GM12878 (cell line): Measurements from ENCODE around the gene GOLGA6A. TPM values are rescaled to one million over a fixed set of nuclear protein-coding genes. Genes with fewer than 3 reads are reported as not detected.
"Not testable (repeated sequence)": the region's sequence is repeated elsewhere in the genome, so short reads cannot be mapped to it uniquely, and the experiment has no call there.

Source experiments
- ATAC-seq: fragments of 200-7000 bp; cut with Tn5 transposase; 3 replicates; pipeline ENCODE4 v1.9.1; 2020; ENCODE audit warnings: mild to moderate bottlenecking, moderate library complexity
- BruUV-seq: library from RNA; stranded (reverse); fragments of 400-500 nt; replicated peaks from 2 replicates; lab custom pipeline; 2021; lab: Mats Ljungman, UMichigan
- CTCF ChIA-PET: fragments of 300-600 bp; sonication (Branson Sonifier 250); formaldehyde crosslinking; extraction: SDS; loops from one replicate; lab custom pipeline; 2021; ENCODE audit warnings: inconsistent platforms; lab: Yijun Ruan, JAX
- POLR2A ChIA-PET: fragments of 350-600 bp; formaldehyde crosslinking; extraction: SDS; loops from one replicate; lab custom pipeline; 2021; ENCODE audit warnings: inconsistent platforms; lab: Charles Lee
- RAD21 ChIA-PET: fragments of 300-600 bp; sonication (Branson Sonifier 250); formaldehyde crosslinking; loops from one replicate; lab custom pipeline; 2023; ENCODE audit warnings: antibody characterized with exemption; ENCODE audit not compliant: unreplicated experiment; lab: Charles Lee
- SMC1A ChIA-PET: fragments of 300-600 bp; sonication (Branson Sonifier 250); formaldehyde crosslinking; loops from one replicate; lab custom pipeline; 2023; ENCODE audit not compliant: unreplicated experiment, uncharacterized antibody; lab: Charles Lee
- DNase-seq: peaks from one replicate; pipeline ENCODE4 v3.0.0-alpha.2; 2011; ENCODE audit warnings: low read depth, low spot score
- FAIRE-seq: peaks from 3 replicates; lab custom pipeline; 2011; peaks lifted over from hg19 to GRCh38; lab: Jason Lieb, UNC
- H2AFZ ChIP-seq: 2 replicates; pipeline ENCODE4 v1.6.0; 2011; ENCODE audit warnings: low read depth, low read length, control low read depth; ENCODE audit not compliant: control insufficient read depth
- H3K27ac ChIP-seq: 2 replicates; pipeline ENCODE4 v1.5.1; 2011; ENCODE audit warnings: control low read depth; ENCODE audit not compliant: control insufficient read depth, insufficient read depth
- H3K27me3 ChIP-seq, 2 experiments: replicated peaks in 1 of 2; 2 replicates each; pipeline versions ENCODE4 v1.6.0 to v1.6.1; 2011; ENCODE audit warnings: low read length in 1 of 2; ENCODE audit not compliant: control insufficient read depth in 2 of 2, insufficient read depth in 2 of 2
- H3K36me3 ChIP-seq, 2 experiments: 2 replicates each; pipeline ENCODE4 v1.5.1; 2011; ENCODE audit warnings: low read length in 1 of 2; ENCODE audit not compliant: control insufficient read depth in 2 of 2, insufficient read depth in 2 of 2
- H3K4me1 ChIP-seq: 2 replicates; pipeline ENCODE4 v1.6.1; 2011; ENCODE audit warnings: mild to moderate bottlenecking, low read length, moderate library complexity, mixed read lengths; ENCODE audit not compliant: control insufficient read depth, insufficient read depth
- H3K4me2 ChIP-seq: 2 replicates; pipeline ENCODE4 v1.6.0; 2011; ENCODE audit warnings: control low read depth; ENCODE audit not compliant: control insufficient read depth, insufficient read depth
- H3K4me3 ChIP-seq: fragments of 200-600 bp; sonication (generic); 2 replicates; pipeline ENCODE4 v1.5.1; 2016
- H3K79me2 ChIP-seq: 2 replicates; pipeline ENCODE4 v1.6.0; 2011; ENCODE audit warnings: low read length; ENCODE audit not compliant: control insufficient read depth, insufficient read depth
- H3K9ac ChIP-seq: 2 replicates; pipeline ENCODE4 v1.8.0; 2011; ENCODE audit warnings: low read length, control low read depth, mixed read lengths; ENCODE audit not compliant: control insufficient read depth, insufficient read depth
- H3K9me3 ChIP-seq: replicated peaks from 3 replicates; pipeline ENCODE4 v1.5.1; 2011; ENCODE audit warnings: mild to moderate bottlenecking, low read length; ENCODE audit not compliant: control insufficient read depth, insufficient read depth
- H4K20me1 ChIP-seq: 2 replicates; pipeline ENCODE4 v1.6.0; 2011; ENCODE audit not compliant: control insufficient read depth, insufficient read depth
- WGBS: methylation state at CpG from one replicate; pipeline ENCODE4 v1.1.6; 2016; ENCODE audit warnings: low lambda C conversion rate; ENCODE audit not compliant: insufficient replicate concordance, insufficient coverage; ENCODE audit errors: missing lambda C conversion rate; 5-methylcytosine and 5-hydroxymethylcytosine counted together
- in situ Hi-C: fragments of 300-500 bp; cut with MboI; formaldehyde crosslinking; loops from 9 replicates; pipeline ENCODE4 v1.14.3; 2018; ENCODE audit warnings: mixed read lengths
- intact Hi-C: fragments of 100-400 bp; cut with micrococcal nuclease; formaldehyde crosslinking; loops from one replicate; pipeline ENCODE4 v1.14.2; 2022; ENCODE audit not compliant: unreplicated experiment
- polyA plus RNA-seq, 11 experiments: library from polyadenylated mRNA; depleted of rRNA in 4 of 11; unstranded in 6 of 11; stranded (reverse) in 5 of 11; fragments of >200 nt; fragmentation: Nextera tagmentation in 4 of 11; fragmentation: Illumina TruSeq in 1 of 11; extraction: Ambion mirVana in 4 of 11; extraction: Trizol in 1 of 11; gene quantifications; 1 replicate in 1 of 11; 2 replicates in 10 of 11; pipeline versions ENCODE4 v1.2.1 to v1.2.3, GENCODE V29; 2011 to 2016; ENCODE audit warnings: inconsistent platforms in 2 of 11, missing spikeins in 2 of 11, low read depth in 1 of 11
- total RNA-seq, 4 experiments: library from RNA; depleted of rRNA in 3 of 4; stranded (reverse); fragments of >200 nt in 3 of 4; fragmentation: Illumina TruSeq in 1 of 4; extraction: Trizol in 1 of 4; gene quantifications; 2 replicates each; pipeline versions ENCODE4 v1.2.1 to v1.2.3, GENCODE V29; 2013 to 2021

Gene GOLGA6A
- total and polyA plus RNA-seq, 10 of the 15 experiments (the other 5 are each of a cell fraction or from before 2014, with no cell fraction given) = not detected

- WGBS = no CpG with 5 or more reads among the region's 27 CpGs
Measured at GRCh38 chr15:74096753-74097474, 14.6 kb upstream of the GOLGA6A start.

GRCh38 chr15:74095610-74096009, 13.3 kb upstream of the GOLGA6A start:
- in situ Hi-C loops, SMC1A ChIA-PET, H3K9ac ChIP-seq, H3K27ac ChIP-seq, H3K27me3 ChIP-seq, BruUV-seq, H4K20me1 ChIP-seq, POLR2A ChIA-PET, DNase-seq, ATAC-seq, FAIRE-seq, H2AFZ ChIP-seq, RAD21 ChIA-PET, CTCF ChIA-PET, H3K9me3 ChIP-seq, intact Hi-C loops, H3K79me2 ChIP-seq, H3K4me2 ChIP-seq, H3K4me1 ChIP-seq, H3K4me3 ChIP-seq, H3K36me3 ChIP-seq: not testable (repeated sequence)
- 58% methylated on average over 5 of the region's 10 CpGs for WGBS

More at GRCh38 chr15:74096753-74097474, 14.6 kb upstream of the GOLGA6A start:
- H3K4me1 ChIP-seq, H3K4me3 ChIP-seq, ATAC-seq, H3K4me2 ChIP-seq, in situ Hi-C loops, H3K9ac ChIP-seq, H3K36me3 ChIP-seq, DNase-seq, SMC1A ChIA-PET, H3K9me3 ChIP-seq, RAD21 ChIA-PET, POLR2A ChIA-PET, H2AFZ ChIP-seq, BruUV-seq, H3K27me3 ChIP-seq, intact Hi-C loops, H3K79me2 ChIP-seq, H4K20me1 ChIP-seq, H3K27ac ChIP-seq, CTCF ChIA-PET, FAIRE-seq: not testable (repeated sequence)

GRCh38 chr15:74094567-74094966, 12.2 kb upstream of the GOLGA6A start:
- CTCF ChIA-PET, POLR2A ChIA-PET, H2AFZ ChIP-seq, in situ Hi-C loops, H3K9ac ChIP-seq, H3K4me3 ChIP-seq, RAD21 ChIA-PET, H4K20me1 ChIP-seq, SMC1A ChIA-PET, ATAC-seq, H3K27me3 ChIP-seq, BruUV-seq, FAIRE-seq, H3K4me2 ChIP-seq, H3K4me1 ChIP-seq, H3K9me3 ChIP-seq, H3K36me3 ChIP-seq, intact Hi-C loops, H3K79me2 ChIP-seq, DNase-seq, H3K27ac ChIP-seq: not testable (repeated sequence)
- no CpG with 5 or more reads among the region's 2 CpGs for WGBS

- H3K9ac ChIP-seq, DNase-seq, intact Hi-C loops, CTCF ChIA-PET, H3K79me2 ChIP-seq, SMC1A ChIA-PET, FAIRE-seq, H4K20me1 ChIP-seq, in situ Hi-C loops, H2AFZ ChIP-seq, RAD21 ChIA-PET, H3K27me3 ChIP-seq, H3K4me2 ChIP-seq, POLR2A ChIA-PET, BruUV-seq, H3K36me3 ChIP-seq, H3K9me3 ChIP-seq, H3K4me1 ChIP-seq, H3K4me3 ChIP-seq, H3K27ac ChIP-seq, ATAC-seq: not testable (repeated sequence)
- 13% methylated on average over 5 of the region's 9 CpGs for WGBS
Measured at GRCh38 chr15:74075781-74076180, 6.6 kb downstream of the GOLGA6A start.
